ENCODE data around the gene PRPF19. TPM values are rescaled to one million over a fixed set of nuclear protein-coding genes. Genes with fewer than 3 reads are reported as not detected.

Gene PRPF19
- total RNA-seq, 1 donor from 2014 or later, result 143 TPM

DNA sequence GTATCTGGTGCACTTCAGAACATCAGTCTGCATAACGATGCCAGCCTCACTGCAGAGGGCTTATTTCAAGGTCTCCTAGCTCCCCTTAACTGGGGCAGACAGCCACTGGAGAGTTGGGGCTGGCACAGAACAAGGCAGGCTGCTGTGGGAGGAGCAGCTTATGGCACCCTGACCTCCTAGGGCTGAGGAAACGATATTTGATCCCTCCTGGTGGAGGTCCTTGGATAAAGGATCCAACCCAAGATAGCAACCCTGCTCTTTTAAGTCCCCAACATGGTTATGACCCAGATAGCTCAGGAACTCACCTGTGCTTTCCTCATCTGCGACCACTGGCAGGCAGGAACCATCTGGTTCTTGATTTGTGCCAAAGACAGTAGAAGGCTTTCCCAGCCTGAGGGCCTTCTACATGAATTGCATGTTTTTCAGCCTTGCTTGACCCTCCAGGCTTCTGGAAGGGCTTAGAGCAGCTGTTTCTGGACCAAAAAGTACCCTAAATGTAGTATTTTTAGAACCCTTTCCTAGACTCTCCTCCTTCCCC, 10.4 kb upstream of the PRPF19 start:
- H3K4me3 Mint-ChIP-seq, result no peak overlapping the region
- DNase-seq, result no peak
- ChIA-PET CTCF (interaction anchor here (0.8 to 2.6 kb wide), 6 partner anchors 15 to 54 kb away, joined by 3 to 38 read pairs (median 12); partner anchors contain the start of gene CD6), POLR2A (interaction anchor here (3.4 to 9.3 kb wide), 3 partner anchors 15 to 72 kb away, joined by 13 to 191 read pairs (median 102); partner anchors contain the start of gene SLC15A3)
- H3K9me3 Mint-ChIP-seq, result no peaks in the 10 kb centered on the region
- no peaks in the 10 kb centered on the region for H3K27me3 Mint-ChIP-seq
- H3K36me3 Mint-ChIP-seq (ENCODE audit: low read depth), result peaks cover 50% of the 10 kb centered on the region
- H3K4me1 Mint-ChIP-seq, result peaks cover 75% of the 10 kb centered on the region
- ATAC-seq (ENCODE audit: low read depth), result no peak
- intact Hi-C loops (cut with micrococcal nuclease), result loop anchor here (5.0 kb wide), 1 partner anchor 106 kb away; no protein-coding TSS in a partner anchor
- TF ChIP-seq CTCF (IDR thresholded peaks at IDR 0.05), result no peak
- peak overlapping the region; percentile 95 for H3K27ac Mint-ChIP-seq

DNA sequence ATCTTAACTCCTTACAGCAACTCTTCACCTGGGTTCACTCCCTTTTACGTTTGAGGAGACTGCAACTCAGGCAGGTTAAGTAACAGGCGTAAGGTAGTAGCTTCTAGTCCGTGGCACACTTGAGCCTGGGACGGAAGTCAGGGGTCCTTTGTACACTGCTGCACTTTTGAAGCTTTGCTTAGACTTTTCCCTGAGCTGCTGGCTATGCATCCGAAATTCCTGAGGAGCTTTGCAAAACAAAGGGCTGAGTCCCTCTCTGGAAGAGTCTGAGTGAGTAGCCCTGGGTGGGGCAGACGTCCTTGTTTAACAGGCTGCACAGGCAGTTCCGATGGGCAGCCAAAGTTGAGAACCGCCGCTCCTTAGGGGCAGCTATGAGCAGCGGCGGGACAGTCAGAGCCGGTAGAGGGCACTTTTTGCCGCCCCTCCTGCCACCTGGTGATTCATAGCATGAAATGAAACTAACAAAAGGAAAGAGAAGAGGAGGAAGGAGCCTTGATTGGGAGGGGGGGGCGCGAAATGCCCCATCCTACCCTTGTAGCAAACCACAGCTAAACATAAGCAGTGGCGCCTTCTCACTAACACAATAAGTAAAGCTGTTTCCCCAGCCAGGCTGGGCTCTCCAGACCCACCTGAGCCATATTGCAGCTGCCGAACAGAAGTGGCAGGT, 9.0 kb upstream of the PRPF19 start:
- peaks cover 87% of the 10 kb centered on the region for H3K4me1 Mint-ChIP-seq

DNA sequence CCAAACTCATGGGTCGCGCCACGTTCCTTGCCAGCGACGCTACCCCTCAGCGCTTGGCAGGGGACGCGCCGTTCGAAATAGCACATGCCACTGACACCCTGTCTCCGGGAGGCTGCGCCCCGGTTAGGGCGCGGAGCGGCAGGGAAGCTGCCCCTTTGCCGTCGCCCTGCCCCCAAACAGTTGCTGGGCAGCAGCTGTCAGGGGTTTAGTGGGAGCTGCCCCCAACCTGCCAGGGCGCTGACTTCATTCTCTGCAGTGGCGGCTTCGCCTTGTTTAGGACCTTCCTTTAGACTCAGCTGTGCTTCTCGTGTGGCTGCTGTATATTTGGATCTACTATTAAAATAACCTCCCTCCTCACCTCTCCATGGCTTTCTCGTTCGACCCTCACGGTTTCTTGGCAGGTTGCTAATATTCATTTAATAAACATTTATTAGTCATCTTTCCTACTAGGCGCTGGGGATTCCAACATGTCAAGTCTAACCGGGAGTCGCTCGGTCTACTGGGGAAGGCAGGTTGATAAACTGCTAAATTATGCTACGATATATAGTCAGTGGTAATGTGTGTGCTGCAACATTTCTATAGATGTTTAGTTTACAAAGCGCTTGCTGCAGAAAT, 8.4 kb upstream of the PRPF19 start:
- POLR2A ChIA-PET, result interaction anchor here (0.7 to 9.3 kb wide), 21 partner anchors 9 to 447 kb away, joined by 3 to 191 read pairs (median 8); partner anchors contain the start of genes CD6, CYB561A3, PRPF19 and SLC15A3
- H3K4me3 Mint-ChIP-seq, result peak overlapping the region; percentile 98
- ATAC-seq (ENCODE audit: low read depth), result peak; percentile 2
- intact Hi-C loops (cut with micrococcal nuclease), result loop anchor here (1.0 to 5.0 kb wide), 13 partner anchors 8 to 1638 kb away; partner anchors contain the start of genes CPSF7, PRPF19, SLC15A3 and VPS37C
- no peak for TF ChIP-seq CTCF (IDR thresholded peaks at IDR 0.05)
- H3K27ac Mint-ChIP-seq, result peak overlapping the region; percentile 95
- H3K27me3 Mint-ChIP-seq, result no peaks in the 10 kb centered on the region
- no peaks in the 10 kb centered on the region for H3K9me3 Mint-ChIP-seq
- DNase-seq, result no peak
- peaks cover 30% of the 10 kb centered on the region for H3K36me3 Mint-ChIP-seq (ENCODE audit: low read depth)
- H3K4me1 Mint-ChIP-seq, result peaks cover 87% of the 10 kb centered on the region
- CTCF ChIA-PET, result interaction anchor here (0.6 to 2.8 kb wide), 26 partner anchors 9 to 567 kb away, joined by 3 to 38 read pairs (median 6); partner anchors contain the start of genes CD6, PRPF19, SLC15A3 and VPS37C

More for the DNA sequence above, 9.0 kb upstream of the PRPF19 start:
- peak; percentile 68 for DNase-seq
- H3K4me3 Mint-ChIP-seq, result peak overlapping the region; percentile 98
- intact Hi-C loops (cut with micrococcal nuclease), result loop anchor here (1.0 to 5.0 kb wide), 11 partner anchors 9 to 272 kb away; partner anchors contain the start of genes PRPF19, SLC15A3 and VPS37C
- peak overlapping the region; percentile 95 for H3K27ac Mint-ChIP-seq
- no peaks in the 10 kb centered on the region for H3K27me3 Mint-ChIP-seq
- TF ChIP-seq CTCF (IDR thresholded peaks at IDR 0.05), result no peak
- ChIA-PET POLR2A (interaction anchor here (0.5 to 9.3 kb wide), 22 partner anchors 8 to 446 kb away, joined by 3 to 191 read pairs (median 7); partner anchors contain the start of genes CD6, CYB561A3, PRPF19 and SLC15A3), CTCF (interaction anchor here (0.6 to 2.6 kb wide), 28 partner anchors 8 to 567 kb away, joined by 3 to 38 read pairs (median 5); partner anchors contain the start of genes CD6, PRPF19, SLC15A3 and VPS37C)
- H3K36me3 Mint-ChIP-seq (ENCODE audit: low read depth), result peaks cover 37% of the 10 kb centered on the region
- H3K9me3 Mint-ChIP-seq, result no peaks in the 10 kb centered on the region
- ATAC-seq (ENCODE audit: low read depth), result peak; percentile 63

DNA sequence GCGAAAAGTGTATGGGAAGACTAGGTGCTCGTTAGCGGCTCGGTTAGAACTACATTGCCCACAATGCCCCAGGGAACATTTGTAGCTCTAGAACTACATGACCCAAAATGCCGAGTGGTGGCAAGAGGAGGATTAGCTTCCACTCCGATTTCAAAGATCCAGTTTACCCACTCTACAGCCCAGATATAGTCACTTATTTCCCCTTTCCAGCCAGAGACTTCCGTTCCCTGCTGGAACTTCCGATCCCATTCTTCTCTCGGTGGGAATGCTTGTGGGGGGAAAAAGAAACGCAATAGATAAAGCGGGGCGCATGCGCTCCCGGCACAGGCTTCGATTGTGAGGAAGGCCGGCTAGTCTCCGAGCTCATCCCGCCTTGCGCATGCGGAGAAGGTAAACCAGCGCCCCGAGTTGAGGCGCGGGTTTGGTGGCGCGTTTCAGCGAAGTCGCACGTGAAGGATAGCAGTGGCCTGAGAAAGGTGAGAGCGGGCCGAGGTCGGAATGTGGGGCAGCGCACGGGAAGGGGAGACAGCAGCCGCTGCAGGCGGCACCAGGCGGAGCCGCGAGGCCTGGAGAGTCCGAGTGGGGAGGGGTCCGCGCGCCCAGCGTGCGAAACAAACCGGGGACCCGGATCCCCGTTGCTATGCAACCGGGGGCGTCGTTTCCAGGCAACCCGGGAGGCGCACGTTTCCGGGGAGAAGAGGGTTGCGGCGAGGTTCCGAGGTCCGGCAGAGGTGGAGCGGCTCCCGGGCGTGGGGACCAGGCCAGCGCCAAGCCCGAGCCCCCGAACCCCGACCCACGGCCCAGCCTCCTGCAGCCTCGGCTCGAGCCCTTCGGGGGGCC, 7.6 kb upstream of the PRPF19 start, which contains the start of gene TMEM109:
TSS of gene TMEM109 (plus strand) at position 366 of the 840 bp plus-strand sequence. CDS start 5,536 bp downstream, outside the sequence.
- TF ChIP-seq CTCF (IDR thresholded peaks at IDR 0.05), result no peak
- ChIA-PET POLR2A (interaction anchor here (0.7 to 9.3 kb wide), 15 partner anchors 8 to 457 kb away, joined by 3 to 191 read pairs (median 7); partner anchors contain the start of genes CD6, SLC15A3, TMEM132A and TMEM138), CTCF (interaction anchor here (0.6 to 2.8 kb wide), 7 partner anchors 15 to 273 kb away, joined by 3 to 33 read pairs (median 8); no protein-coding TSS in a partner anchor)
- peak; percentile 80 for DNase-seq
- Mint-ChIP-seq H3K9me3 (peaks cover 3% of the 10 kb centered on the region), H3K36me3 (ENCODE audit: low read depth) (peaks cover 23% of the 10 kb centered on the region), H3K4me3 (peak within 1 kb of the TSS; percentile 98), H3K27ac (peak within 1 kb of the TSS; percentile 99), H3K27me3 (no peaks in the 10 kb centered on the region), H3K4me1 (peaks cover 87% of the 10 kb centered on the region)
- peak; percentile 54 for ATAC-seq (ENCODE audit: low read depth)
- intact Hi-C loops (cut with micrococcal nuclease), result loop anchor here (2.0 to 5.0 kb wide), 3 partner anchors 157 to 1638 kb away; partner anchors contain the start of gene CPSF7
